ENCODE data around the gene CERS6.
"Not testable (repeated sequence)": the region's sequence is repeated elsewhere in the genome, so short reads cannot be mapped to it uniquely, and the experiment has no call there.

The CERS6 gene

DNA sequence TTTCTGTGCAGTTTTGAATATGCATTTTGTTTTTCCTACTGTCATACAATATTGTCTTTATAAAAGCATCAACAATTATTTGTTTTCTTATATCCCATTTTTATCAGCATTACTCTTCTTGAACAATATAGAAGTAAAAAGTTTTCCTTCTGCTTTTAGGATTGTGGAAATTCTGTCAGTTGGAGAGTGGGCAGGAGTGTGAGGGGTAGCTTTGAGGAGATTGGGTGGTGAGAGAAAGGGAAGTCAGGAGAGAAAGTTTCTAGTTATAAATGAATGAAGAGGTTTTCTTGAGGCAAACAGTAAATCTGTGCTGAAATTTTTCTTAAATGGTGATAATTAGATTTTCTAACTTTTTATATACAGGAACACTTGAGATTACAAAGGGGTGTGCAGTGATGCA, 194.7 kb downstream of the CERS6 start:
- no peak for DNase-seq

DNA sequence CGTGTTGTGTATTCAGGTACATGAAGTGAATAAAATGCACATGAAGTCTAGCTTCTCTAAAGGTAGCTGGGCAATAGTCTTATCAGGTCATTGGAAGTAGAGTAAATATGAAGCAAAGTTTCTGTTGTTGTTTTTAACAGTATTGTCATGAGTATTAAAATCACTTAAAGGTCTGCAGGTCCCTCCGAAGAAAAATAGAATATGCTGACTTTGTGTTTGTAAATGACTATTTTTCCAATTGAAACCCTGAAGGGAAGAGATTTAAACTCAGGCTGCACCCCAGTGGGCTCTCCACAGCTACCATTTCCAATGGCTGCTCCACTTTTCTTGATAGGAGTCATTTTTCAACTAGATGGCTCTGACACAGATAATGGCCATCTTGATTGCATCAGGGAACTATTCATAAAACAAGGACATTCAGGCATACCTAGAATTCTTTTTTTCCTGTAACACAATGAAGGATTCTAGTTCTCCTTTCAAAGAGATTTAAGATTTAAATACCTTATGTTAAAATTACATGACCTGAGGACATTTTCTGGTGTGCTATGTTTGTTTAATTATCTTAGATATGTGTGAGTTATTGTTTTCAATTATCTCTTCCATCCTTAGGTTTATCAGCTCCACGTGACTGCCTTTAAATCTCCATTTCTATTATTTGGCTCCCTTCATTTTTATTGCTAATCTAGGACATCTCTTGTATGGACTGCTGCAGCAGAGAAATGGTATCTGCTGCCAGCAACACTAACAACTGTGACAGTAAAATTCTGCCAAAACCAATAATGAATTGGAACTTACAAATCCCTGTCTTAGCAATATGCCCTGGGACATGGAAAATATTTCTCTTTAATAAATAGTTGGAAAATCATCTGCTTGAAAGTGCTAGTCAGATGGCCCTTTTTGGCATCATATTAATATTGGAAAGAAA, 197.2 kb downstream of the CERS6 start:
- DNase-seq, result no peak

DNA sequence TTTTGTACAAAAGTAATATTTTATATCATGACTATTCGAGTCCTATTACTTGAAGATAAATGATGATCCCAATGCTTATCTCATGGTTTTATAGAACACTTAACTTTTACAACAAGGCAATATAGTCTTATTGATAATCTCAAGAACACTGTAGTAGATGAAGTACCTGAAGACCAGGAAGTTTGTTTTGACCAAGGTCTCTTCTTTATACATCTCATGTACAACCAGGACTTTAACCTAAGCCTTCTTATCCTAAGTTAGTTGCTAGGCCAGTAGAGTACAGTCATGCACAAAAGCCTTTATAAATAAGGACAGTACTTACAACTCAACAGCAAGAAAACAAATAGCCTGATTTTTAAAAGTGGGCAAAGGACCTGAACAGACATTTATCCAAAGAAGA, 198.6 kb downstream of the CERS6 start:
- DNase-seq, result no peak

DNA sequence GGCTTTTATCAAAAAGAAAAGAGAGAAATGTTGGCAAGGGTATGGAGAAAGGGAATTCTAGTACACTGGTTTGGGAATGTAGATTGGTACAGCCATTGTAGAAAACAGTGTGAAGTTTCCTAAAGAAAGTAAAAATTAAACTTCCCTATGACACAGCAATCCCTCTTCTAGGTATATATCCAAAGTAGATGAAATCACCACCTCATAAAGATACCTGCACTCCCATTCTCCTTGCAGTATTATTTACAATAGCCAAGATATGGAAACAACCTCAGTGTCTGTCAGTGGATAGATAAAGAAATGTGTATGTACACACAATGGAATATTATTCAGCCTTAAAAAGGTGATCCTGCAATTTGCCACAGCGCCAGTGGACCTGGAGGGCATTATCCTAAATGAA, 199.1 kb downstream of the CERS6 start:
- no peak for DNase-seq

DNA sequence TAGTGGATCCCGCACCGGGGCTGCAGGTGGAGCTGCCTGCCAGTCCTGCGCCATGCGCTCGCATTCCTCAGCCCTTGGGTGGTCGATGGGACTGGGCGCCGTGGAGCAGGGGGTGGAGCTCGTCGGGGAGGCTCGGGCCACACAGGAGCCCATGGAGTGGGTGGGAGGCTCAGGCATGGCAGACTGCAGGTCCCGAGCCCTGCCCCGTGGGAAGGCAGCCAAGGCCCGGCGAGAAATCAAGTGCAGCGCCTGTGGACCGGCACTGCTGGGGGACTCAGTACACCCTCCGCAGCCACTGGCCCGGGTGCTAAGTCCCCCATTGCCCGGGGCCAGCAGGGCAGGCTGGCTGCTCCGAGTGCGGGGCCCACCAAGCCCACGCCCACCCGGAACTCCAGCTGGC, 201.3 kb downstream of the CERS6 start:
- not testable (repeated sequence) for DNase-seq

DNA sequence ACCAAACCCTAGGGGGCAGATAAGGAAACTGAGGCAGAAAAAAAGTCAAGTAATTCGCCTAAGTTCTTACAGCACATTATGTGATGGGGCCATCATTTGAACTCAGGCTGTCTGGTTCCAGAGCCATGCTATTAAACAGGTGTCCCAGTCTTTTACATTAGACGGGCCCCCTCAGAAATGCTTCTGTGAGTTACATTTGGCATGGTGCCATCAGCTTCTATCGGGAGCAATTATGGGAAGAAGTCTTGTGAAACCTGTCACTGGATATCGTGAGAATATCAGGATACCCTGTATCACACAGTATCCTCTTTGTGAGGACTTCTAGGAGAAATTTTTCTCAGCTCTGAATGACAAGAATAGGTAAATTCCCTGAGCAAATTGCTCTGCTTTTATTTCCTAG, 202.6 kb downstream of the CERS6 start:
- DNase-seq, result peak; percentile 27

DNA sequence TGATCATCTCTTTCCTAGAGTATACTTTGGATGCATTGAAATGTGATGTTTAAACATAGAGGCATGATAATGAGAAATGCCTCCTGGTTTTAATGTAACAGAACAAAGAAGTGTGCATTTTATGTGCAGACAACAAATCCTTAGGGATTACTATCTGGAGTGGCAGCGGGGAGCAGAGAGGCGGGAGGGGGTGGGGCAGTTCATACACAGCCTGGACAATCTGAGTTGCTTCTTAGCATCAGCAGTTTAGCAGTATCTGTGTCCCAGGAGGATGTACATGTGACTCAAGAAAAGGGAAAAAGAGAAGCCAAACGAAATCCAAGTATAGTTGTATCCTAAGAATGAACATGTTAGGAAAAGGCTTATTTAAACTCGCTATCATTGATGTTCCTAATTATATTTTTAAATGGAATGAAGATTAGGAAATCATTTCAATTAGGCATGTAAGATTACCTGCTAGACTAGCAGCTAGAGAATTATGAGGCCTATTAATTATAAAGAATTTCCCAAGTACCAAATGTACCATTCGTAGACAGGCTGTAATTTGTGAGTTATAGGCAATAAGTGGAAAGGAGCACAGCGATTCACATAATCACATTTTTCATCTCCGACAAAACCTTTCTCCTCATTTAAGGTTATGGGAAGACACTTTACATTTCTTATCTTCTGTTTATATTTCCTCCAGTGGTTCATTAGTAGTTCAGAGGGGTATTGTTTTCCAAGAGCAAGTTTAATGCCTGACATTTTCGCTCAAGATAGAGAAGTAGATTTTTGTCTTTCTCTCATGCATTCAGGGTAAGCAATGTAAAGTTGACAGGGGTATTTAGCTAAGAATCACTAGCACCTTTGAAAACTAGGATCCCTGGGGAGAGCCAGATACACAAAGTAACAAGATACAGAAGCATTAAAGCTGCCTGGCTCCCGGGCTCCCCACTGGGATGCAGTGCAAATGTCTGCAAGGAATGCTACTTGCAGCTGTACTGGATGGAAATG, 205.1 kb downstream of the CERS6 start:
- peak; percentile 91 for DNase-seq

DNA sequence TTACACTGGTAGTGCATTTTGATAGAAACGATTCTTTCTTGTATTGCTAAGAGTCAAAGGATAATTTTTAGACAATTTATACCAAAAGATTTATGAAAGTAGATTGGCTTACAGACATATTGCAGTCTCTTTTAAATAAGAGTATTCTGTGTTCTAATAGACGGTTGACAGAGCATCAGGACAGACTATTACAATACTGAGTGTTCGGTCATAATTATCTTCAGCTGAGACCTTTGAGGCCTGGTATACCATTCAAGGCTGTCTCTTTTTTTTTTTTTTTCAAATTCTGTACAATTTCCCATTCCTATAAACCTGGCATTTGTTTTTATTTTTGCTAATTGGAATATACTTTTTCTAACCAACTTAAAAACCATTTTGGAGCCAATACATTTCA, 205.8 kb downstream of the CERS6 start:
- peak; percentile 61 for DNase-seq

DNA sequence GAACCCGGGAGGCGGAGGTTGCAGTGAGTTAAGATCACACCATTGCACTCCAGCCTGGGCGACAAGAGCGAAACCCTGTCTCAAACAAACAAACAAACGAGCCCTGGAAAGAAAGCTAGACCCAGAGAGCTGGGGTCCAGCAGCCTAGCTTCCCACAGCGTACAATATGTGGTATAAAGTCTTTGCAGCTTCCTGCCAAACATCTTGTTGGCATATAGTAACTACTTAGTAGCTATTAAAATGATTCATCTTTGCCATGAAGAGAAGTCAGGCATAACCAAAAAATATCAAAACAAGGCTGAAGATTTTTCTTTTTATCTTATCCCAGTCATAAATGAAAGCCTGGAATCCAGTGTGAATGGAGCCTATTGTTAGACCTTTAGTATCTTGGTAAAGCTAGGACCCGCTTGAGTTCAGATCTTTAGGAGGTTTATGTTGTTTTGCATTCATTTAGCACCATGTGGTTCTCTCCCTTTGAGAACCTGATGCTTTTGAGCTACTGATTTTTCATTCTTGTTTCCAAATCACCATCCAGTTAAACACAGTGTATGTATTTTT, 206.7 kb downstream of the CERS6 start:
- DNase-seq, result peak; percentile 12

DNA sequence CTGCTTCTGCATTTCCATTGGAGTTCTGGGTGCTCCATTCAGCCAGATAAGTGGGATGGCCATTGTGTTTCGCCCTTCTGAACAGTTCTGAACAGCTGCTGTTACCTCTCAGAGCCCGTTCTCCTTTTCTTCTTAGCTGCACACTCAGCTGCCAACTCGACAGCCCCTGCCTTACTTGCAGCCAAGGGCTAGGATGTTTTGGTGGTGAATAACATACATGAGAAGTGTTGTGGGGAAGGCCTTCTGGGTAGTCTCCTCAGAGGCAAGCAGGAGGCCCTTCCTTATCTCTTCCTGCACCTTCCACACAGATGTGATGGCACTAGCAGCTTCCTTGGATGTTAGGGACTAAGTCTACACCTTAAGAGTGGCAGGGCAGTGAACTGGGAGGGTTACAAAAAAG, 207.9 kb downstream of the CERS6 start:
- no peak for DNase-seq

DNA sequence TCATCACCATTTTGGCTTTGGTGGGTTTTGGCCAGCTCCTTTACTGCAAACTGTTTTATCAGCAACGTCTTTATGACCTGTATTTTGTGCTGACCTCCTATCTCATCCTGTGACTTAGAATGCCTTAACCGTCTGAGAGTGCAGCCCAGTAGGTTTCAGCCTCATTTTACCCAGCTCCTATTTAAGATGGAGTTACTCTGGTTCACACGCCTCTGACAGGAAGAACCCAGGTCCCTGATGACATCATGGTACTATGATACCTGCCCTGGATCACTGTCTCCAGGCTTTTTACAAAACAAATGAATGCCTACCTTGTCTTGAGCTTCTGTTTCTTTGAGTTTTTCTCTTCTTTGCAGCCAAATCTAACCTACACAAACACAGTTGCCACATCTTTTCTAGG, 208.6 kb downstream of the CERS6 start:
- not testable (repeated sequence) for DNase-seq

DNA sequence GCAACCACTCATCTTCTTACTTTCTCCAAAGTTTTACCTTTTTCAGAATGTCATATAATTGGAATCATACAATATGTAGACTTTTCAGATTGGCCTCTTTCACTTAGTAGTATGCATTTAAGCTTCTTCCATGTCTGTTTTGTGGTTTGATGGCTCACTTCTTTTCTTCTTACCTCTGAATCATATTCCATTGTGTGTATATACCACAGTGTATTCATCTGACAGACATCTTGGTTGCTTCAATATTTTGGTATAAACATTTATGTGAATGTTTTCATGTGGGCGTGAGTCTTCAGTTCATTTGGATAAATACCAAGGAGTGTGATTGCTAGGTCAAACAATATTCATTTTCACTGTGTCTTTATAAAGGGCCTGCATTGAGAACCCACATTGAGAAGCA, 210.3 kb downstream of the CERS6 start:
- DNase-seq, result no peak

DNA sequence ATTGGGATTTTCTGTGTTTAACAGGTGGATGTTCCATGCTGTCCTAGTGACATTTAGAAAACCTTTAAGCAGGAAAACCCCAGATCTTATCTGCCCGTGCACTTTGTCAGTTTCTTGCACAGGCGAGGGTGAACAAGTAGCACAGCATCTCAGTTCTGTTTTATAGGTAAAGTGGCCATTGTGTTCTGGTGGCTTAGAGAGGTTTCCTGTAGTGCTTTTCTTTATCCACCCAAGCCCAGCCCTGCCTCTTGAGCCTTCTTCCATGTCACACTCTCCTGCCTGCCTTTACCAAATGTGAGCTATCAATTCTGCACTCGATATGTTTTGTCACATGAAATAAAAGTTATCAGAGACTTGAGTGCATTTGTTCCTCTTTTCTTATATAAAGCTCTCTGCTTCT, 211.1 kb downstream of the CERS6 start:
- DNase-seq, result no peak

DNA sequence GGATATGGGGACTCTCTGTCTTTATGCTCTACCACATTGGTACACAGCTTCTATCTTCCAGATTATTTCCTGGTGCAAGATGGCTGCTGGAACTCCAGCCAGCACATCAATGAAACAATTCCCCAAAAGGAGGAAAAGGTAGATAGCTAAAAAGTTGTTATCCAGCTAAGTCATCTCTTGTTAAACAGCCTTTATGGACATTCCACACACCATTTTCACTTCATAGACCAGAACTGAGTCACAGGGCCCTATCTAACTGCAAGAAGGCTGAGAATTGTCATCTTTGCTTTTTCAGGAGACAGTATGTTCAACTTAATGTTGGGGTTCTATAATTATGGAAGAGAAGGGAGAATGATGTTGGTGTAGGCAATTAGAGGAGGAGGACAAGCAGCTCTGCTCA, 213.1 kb downstream of the CERS6 start:
- DNase-seq, result no peak

DNA sequence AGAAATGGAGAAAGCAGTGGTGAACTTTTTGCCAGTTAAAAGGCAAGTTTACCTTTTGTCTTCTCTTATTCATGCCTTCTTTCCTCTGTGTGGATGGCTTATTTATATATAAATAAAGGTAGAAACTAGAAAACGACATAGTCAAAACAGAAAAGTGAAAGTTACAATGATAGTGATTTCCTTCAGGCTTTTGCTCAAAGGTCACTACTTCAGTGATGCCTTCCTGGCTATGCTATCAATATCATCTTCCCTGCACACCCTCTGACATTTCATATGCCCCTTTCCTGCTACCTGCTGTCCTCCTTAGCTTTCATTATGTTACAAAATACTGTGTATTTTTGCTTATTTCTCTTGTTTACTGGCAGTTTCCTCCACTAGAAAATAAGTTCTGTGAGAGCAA, 214.4 kb downstream of the CERS6 start:
- DNase-seq, result no peak

DNA sequence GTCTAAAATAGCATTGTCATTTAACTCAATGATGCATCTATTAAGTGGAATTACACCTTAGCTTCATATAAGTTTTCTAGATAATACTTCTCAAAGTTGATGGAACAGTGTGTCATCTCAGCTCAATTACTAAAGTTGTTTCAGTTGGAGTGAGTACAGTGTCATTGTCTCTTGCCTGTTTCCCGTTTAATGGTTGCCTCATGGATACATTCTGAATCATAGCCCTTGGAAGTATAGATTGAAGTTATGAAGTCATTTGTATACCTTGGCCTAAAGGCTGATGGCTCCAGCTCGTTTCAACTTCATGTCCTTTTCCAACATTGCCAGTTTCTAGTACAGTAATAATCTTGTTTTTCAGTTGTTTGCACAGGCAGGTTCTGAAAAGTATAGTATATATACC, 215.9 kb downstream of the CERS6 start:
- DNase-seq, result no peak

DNA sequence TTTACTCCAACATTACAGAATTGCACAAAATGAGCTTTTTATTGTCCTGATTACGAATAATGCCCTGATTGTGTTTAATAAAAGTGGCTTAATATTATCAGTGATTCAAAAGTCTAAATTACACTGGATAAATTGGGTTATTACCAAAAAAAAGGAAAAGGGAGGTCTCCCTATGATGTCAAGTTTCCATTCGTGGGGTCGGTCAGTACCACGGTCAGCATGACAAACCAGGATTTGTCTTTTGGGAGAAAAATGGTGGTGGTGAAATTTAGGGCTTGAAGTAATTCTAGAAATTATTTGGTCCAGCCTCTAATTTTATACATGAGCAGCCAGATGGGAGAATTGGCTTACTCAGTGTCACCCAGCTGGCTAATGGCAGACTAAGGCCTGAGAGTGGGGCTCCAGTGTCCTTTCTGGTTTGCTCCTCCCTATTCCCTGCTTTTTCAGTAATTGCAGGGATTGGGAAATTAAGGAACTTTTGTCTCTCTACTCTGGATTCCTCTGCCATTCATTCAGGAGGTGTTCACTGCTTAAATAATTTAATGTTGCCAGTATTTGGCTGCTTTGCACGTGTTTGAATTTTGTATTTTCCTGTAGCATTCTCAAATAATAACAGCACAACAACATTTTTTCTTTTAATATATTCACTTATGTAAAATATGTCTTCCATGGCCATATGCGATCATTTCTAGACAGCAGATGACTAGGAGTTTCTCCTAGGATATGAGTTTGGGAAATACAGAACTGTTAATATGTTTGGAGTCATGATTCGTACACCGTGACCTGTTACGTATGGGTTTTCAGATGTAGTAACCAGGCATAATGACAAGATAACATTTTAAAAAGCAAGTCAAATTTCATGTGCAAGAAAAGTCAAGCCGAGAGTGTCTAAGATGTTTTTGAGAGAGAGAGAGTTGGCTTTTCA, 217.5 kb downstream of the CERS6 start:
- DNase-seq, result peak; percentile 19

DNA sequence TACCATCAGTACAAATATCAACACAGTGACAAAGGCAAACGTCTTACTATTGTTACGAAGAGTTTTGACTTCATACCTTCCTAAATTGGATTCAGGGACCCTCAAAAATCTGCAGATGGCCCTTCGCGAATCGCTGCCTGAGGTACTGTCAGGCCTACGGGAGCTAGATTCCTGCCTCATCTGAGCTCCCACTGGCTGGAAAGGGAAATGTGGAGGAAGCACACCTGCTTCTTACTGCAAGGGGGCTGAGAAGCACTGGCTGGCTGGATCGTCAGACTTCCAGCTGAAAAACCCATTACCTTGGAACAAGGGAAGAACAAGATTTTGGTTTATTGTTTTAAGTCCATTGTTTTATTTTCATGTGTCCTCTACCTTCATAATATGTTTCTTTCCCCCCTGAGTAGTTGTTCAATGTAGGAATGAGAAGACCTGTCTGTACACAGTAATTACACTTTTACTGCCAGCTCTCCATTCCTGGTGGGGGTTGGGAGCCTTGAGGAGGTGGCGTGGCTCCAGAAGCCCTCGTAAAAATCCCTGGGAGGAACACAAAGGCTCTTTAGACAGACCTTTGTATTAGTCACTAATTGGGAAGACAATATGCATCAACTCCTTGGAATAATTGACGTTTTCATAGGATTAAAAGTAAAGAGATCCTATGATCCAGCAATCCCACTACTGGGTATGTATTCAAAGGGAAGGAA, 222.2 kb downstream of the CERS6 start:
- DNase-seq, result no peak

DNA sequence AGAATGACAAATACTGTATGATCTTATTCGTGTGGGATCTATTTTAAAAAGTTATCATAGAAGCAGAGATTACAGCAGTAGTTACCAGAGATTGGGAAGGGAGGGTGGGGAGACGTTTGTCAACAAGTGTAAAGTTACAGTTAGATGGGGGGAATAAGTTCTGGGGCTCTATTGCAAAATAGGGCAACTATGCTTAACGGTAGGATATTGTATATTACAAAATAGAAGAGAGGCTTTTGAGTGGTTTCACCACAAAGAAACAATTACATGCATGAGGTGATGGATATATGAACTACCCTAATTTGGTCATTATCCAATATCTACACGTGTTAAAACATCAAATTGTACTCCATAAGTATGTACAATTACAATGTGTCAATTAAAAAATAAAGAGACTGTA, 223.0 kb downstream of the CERS6 start:
- no peak for DNase-seq

DNA sequence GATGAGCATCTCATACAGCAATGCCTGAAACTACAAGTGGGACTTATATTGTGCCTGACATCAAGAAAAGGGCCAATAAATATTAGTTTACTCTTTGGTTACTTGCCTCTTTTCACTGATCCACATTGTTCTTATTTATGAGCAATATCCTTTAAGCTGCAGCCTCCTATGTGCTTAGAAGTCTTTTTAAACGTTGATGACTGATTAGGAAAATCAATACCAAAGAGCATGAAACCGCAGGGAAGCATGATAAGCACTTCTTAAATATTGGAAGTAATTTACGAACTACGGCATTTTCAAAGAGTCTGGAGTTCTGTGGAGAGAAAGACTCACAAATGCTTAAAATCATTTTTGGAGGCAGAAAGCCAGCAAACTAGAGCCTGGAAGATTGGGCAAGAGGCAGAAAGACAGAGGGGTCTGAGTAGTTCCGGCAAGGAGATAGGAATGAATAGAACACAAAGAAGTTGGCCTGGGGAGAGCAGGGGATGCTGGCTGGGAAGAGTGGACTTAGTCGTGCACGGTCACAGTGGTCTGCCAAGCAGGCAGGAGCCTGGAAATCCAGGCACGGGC, 223.8 kb downstream of the CERS6 start:
- DNase-seq, result no peak

DNA sequence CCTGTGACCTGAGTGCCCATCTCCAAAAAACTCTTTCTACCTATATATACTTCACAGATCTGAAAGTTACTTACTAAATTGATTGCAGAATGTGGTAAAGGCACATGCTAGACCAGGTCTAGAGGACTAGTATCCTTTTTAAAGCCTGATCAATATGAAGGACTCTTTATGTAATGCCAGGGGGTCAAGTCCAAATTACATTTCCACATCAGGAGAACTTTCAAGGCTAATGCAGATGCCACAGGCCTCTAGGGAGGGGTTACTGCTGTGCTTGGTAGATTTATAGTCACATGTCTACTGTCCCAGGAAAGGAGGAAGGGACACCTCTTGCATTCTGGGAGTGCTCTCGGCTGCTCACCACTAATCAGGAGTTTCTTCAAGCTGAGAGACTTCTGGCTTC, 227.9 kb downstream of the CERS6 start:
- DNase-seq, result no peak

Measured in NCI-H69 (cell line).